C4-2B (cell line): ENCODE data around the gene UBAP1.

ENCODE experiments used
- ZFX ChIP-seq: fragments of 450-650 bp; IDR thresholded peaks from 2 replicates; pipeline ENCODE4 v1.6.1; 2017
- TF ChIP-seq, protein P1 (sequence below): fragments of 450-650 bp; conservative IDR thresholded peaks from 2 replicates; pipeline ENCODE4 v1.5.1; 2017; ENCODE audit warnings: mild to moderate bottlenecking

DNA sequence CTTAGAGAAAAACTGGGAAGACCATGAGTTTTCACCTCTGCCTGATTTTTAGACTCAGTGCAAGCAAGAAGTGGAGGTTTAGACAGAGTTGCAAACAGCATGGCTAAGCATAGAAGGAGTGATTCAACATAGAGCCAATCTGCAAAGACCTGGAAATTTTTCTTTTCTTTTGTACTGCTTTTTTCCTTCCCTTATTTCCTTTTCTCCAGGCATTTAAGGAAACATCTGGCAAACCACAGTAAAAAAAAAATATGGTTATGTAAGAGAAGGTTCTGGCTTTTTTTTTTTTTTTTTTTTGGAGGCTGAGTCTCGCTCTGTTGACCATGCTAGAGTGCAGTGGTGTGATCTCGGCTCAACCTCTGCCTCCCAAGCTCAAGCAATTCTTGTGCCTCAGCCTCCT lies 35.7 kb upstream of the UBAP1 start:
- TF ChIP-seq, protein P1, sequence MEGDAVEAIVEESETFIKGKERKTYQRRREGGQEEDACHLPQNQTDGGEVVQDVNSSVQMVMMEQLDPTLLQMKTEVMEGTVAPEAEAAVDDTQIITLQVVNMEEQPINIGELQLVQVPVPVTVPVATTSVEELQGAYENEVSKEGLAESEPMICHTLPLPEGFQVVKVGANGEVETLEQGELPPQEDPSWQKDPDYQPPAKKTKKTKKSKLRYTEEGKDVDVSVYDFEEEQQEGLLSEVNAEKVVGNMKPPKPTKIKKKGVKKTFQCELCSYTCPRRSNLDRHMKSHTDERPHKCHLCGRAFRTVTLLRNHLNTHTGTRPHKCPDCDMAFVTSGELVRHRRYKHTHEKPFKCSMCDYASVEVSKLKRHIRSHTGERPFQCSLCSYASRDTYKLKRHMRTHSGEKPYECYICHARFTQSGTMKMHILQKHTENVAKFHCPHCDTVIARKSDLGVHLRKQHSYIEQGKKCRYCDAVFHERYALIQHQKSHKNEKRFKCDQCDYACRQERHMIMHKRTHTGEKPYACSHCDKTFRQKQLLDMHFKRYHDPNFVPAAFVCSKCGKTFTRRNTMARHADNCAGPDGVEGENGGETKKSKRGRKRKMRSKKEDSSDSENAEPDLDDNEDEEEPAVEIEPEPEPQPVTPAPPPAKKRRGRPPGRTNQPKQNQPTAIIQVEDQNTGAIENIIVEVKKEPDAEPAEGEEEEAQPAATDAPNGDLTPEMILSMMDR, result no peak
- no peak for TF ChIP-seq ZFX
